ENCODE data around the gene TMEM30B.

DNA sequence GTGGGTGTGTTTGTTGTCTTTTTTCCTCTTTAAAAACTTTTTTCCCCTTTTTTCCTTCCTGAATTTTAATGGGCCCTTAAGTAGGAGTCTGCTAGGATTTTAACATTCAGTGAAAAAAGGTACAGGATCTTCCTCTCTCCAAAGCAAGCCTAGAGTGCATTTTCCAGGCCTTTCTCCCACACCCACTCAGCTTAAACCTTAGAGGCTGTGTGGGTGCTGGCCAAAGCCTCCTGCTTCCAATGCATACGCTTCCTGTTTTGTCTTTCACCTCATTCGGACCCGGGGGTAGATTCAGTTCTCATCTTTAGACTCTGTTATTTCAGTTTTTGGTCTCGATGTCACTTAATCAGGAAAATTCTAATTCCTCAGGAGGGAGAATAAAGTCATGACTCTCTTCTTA lies 51.2 kb downstream of the TMEM30B start:
- TF ChIP-seq CTCF (IDR thresholded peaks at IDR 0.05; ENCODE audit: low read depth, low read length), result no peak
- TF ChIP-seq EZH2phosphoT487 (IDR thresholded peaks at IDR 0.05; ENCODE audit: low read depth), result no peak

Measured in OCI-LY3 (cell line).